SK-N-SH (cell line): ENCODE measurements around the gene AUH. TPM values are rescaled to one million over a fixed set of nuclear protein-coding genes. Genes with fewer than 3 reads are reported as not detected.
"Not testable (repeated sequence)": the region's sequence is repeated elsewhere in the genome, so short reads cannot be mapped to it uniquely, and the experiment has no call there.

Source experiments
- CTCF ChIA-PET: fragments of 300-600, 350-600 bp; formaldehyde crosslinking; extraction: SDS; loops from one replicate; lab custom pipeline; 2021; lab: Yijun Ruan, JAX
- POLR2A ChIA-PET: fragments of 350-600 bp; sonication (Branson Sonifier 250); formaldehyde crosslinking; extraction: SDS; loops from one replicate; lab custom pipeline; 2020; ENCODE audit warnings: antibody characterized with exemption, inconsistent platforms; lab: Yijun Ruan, JAX
- DNase-seq: peaks from one replicate; pipeline ENCODE4 v3.0.0; 2012
- H2AFZ ChIP-seq: fragments of 200-600 bp; sonication (generic); 2 replicates; pipeline ENCODE4 v1.8.1; 2016; ENCODE audit warnings: antibody characterized with exemption, mild to moderate bottlenecking, low read depth
- H3F3A ChIP-seq: fragments of 200-600 bp; sonication (generic); replicated peaks from 2 replicates; pipeline ENCODE3; 2016; ENCODE audit warnings: antibody characterized with exemption, mild to moderate bottlenecking; ENCODE audit not compliant: insufficient read depth
- H3K27ac ChIP-seq, 2 experiments: fragments of 200-500 bp in 1 of 2; fragments of 200-600 bp in 1 of 2; sonication (Bioruptor generic) in 1 of 2; sonication (generic), shearing (Covaris generic) in 1 of 2; 2 replicates each; pipeline versions ENCODE4 v1.5.1 to v1.6.1; 2014 to 2016; ENCODE audit warnings: low read depth in 2 of 2, inconsistent platforms in 1 of 2, low read length in 1 of 2, mild to moderate bottlenecking in 1 of 2, mixed read lengths in 1 of 2
- H3K27me3 ChIP-seq: fragments of 200-600 bp; sonication (generic), shearing (Covaris generic); 2 replicates; pipeline ENCODE4 v1.6.1; 2016; ENCODE audit warnings: mixed run types; ENCODE audit not compliant: insufficient read depth
- H3K36me3 ChIP-seq, 2 experiments: fragments of 200-500 bp in 1 of 2; fragments of 200-600 bp in 1 of 2; sonication (Bioruptor generic) in 1 of 2; sonication (generic) in 1 of 2; replicated peaks in 1 of 2; 2 replicates each; pipeline versions ENCODE3 to v1.5.1; 2014 to 2016; ENCODE audit warnings: low read length in 1 of 2, mild to moderate bottlenecking in 1 of 2; ENCODE audit not compliant: insufficient read depth in 2 of 2, control insufficient read depth in 1 of 2
- H3K4me1 ChIP-seq, 2 experiments: fragments of 200-500 bp in 1 of 2; fragments of 200-600 bp in 1 of 2; sonication (Bioruptor generic) in 1 of 2; sonication (generic), shearing (Covaris generic) in 1 of 2; 2 replicates each; pipeline versions ENCODE4 v1.5.1 to v1.6.1; 2014 to 2016; ENCODE audit warnings: low read depth in 1 of 2, low read length in 1 of 2, mixed run types in 1 of 2; ENCODE audit not compliant: insufficient read depth in 2 of 2, control insufficient read depth in 1 of 2
- H3K4me2 ChIP-seq: fragments of 200-600 bp; sonication (generic), shearing (Covaris generic); 2 replicates; pipeline ENCODE4 v1.6.1; 2017; ENCODE audit warnings: mixed run types
- H3K4me3 ChIP-seq, 2 experiments: fragments of 200-500 bp in 1 of 2; fragments of 200-600 bp in 1 of 2; sonication (Bioruptor generic) in 1 of 2; sonication (generic), shearing (Covaris generic) in 1 of 2; 2 replicates each; pipeline versions ENCODE4 v1.5.1 to v1.8.1; 2014 to 2016; ENCODE audit warnings: low read depth in 2 of 2, inconsistent platforms in 1 of 2, low read length in 1 of 2, mild to moderate bottlenecking in 1 of 2, mixed read lengths in 1 of 2, moderate library complexity in 1 of 2
- H3K79me2 ChIP-seq: fragments of 200-600 bp; sonication (generic); 2 replicates; pipeline ENCODE4 v1.8.1; 2017; ENCODE audit warnings: mild to moderate bottlenecking; ENCODE audit not compliant: insufficient read depth
- H3K9ac ChIP-seq: fragments of 200-600 bp; sonication (generic); 2 replicates; pipeline ENCODE4 v1.6.1; 2017; ENCODE audit warnings: mixed run types
- H3K9me2 ChIP-seq: fragments of 200-600 bp; sonication (generic); 2 replicates; pipeline ENCODE4 v1.6.1; 2017; ENCODE audit warnings: mixed run types
- H3K9me3 ChIP-seq: fragments of 200-600 bp; sonication (generic); 2 replicates; pipeline ENCODE4 v1.6.1; 2017; ENCODE audit warnings: mixed run types, mild to moderate bottlenecking, moderate library complexity
- H4K20me1 ChIP-seq: fragments of 200-600 bp; sonication (generic); 2 replicates; pipeline ENCODE4 v1.6.1; 2017; ENCODE audit warnings: mild to moderate bottlenecking, mixed run types; ENCODE audit not compliant: insufficient read depth
- CHD2 ChIP-seq: fragments of 150-350 bp; IDR thresholded peaks from 2 replicates; pipeline ENCODE4 v1.6.1; 2018; ENCODE audit warnings: low read length; ENCODE audit not compliant: partially characterized antibody
- EP300 ChIP-seq, 2 experiments: IDR thresholded peaks; 2 replicates each; pipeline versions ENCODE4 v1.4.0 to v1.6.1; 2012; ENCODE audit warnings: borderline replicate concordance in 1 of 2, low read depth in 1 of 2, low read length in 1 of 2
- FOSL2 ChIP-seq: IDR thresholded peaks from 2 replicates; pipeline ENCODE4 v1.4.0; 2012; ENCODE audit warnings: low read depth, mild to moderate bottlenecking, moderate library complexity, borderline replicate concordance
- FOXJ3 ChIP-seq: sonication (generic); formaldehyde crosslinking; IDR thresholded peaks from 2 replicates; pipeline ENCODE4 v1.5.1; 2020; ENCODE audit warnings: mild to moderate bottlenecking, missing genetic modification reagents
- NFIC ChIP-seq: IDR thresholded peaks from 2 replicates; pipeline ENCODE4 v1.4.0; 2012; ENCODE audit warnings: borderline replicate concordance
- POLR2AphosphoS5 ChIP-seq: IDR thresholded peaks from 2 replicates; pipeline ENCODE4 v1.6.1; 2012; ENCODE audit warnings: low read depth, low read length
- RCOR1 ChIP-seq: fragments of 150-350 bp; IDR thresholded peaks from 2 replicates; pipeline ENCODE4 v1.6.1; 2017; ENCODE audit warnings: antibody characterized with exemption, low read length
- SMC3 ChIP-seq: IDR thresholded peaks from 2 replicates; pipeline ENCODE4 v1.6.1; 2012; ENCODE audit warnings: low read depth, low read length, improper control_type of control experiment
- TCF12 ChIP-seq: IDR thresholded peaks from 2 replicates; pipeline ENCODE4 v1.4.0; 2012
- WGBS: methylation state at CpG from one replicate; pipeline ENCODE4 v1.1.6; 2017; ENCODE audit warnings: low lambda C conversion rate; 5-methylcytosine and 5-hydroxymethylcytosine counted together
- polyA plus RNA-seq, 3 experiments: library from polyadenylated mRNA; depleted of rRNA; stranded (reverse); fragments of >200 nt; gene quantifications; 2 replicates each; pipeline ENCODE4 v1.2.3, GENCODE V29; 2012
- TF ChIP-seq, protein P1 (sequence below): fragments of 150-350 bp; IDR thresholded peaks from 2 replicates; pipeline ENCODE4 v1.6.1; 2016; ENCODE audit warnings: mild to moderate bottlenecking, low read depth, low read length
- TF ChIP-seq, protein P2 (sequence below): IDR thresholded peaks from 2 replicates; pipeline ENCODE4; 2012

Gene AUH
- polyA plus RNA-seq, 1 of the 3 experiments (the other 2 are of a cell fraction): 7.6 TPM

DNA sequence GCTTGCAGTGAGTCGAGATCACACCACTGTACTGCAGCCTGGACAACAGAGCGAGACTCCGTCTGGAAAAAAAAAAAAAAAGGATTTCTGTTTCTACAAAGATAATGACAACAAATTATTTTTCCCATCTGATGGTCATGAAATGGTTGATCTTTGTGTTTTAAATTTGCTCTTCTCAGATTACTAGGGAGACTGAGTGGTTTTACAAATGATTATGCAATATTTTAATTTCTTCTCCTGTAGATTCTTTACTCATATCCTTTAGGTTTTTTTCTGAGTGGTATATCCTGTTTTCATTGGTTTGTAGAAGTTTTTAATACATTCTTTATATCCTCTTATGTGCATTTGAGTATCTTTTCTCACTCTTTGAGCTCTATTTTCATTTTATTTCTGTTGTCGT is 20.6 kb upstream of the AUH start:
- H3K9ac ChIP-seq: no peak overlapping the region
- ChIA-PET POLR2A (no interaction called here), CTCF (no interaction called here)
- H3K4me2 ChIP-seq: no peak overlapping the region
- H3K79me2 ChIP-seq: no peaks in the 10 kb centered on the region
- no peaks in the 10 kb centered on the region for H3K9me3 ChIP-seq
- no peak for TF ChIP-seq FOSL2
- no peak overlapping the region for H3K27ac ChIP-seq
- no peak overlapping the region for H2AFZ ChIP-seq
- no peaks in the 10 kb centered on the region for H3K27me3 ChIP-seq
- H3K4me3 ChIP-seq: no peak overlapping the region
- H3F3A ChIP-seq: peaks cover 12% of the 10 kb centered on the region
- no peaks in the 10 kb centered on the region; the same call in 1 of the 2 replicates for H3K9me2 ChIP-seq
- no peaks in the 10 kb centered on the region for H4K20me1 ChIP-seq
- H3K36me3 ChIP-seq: no peaks in the 10 kb centered on the region
- H3K4me1 ChIP-seq: 0 out of 4 replicates have a peak, but pooled peaks cover 0 to 4% of the 10 kb centered on the region in 2 experiments
- WGBS: 91% methylated on average over 4 of the region's 4 CpGs
- no peak for DNase-seq

DNA sequence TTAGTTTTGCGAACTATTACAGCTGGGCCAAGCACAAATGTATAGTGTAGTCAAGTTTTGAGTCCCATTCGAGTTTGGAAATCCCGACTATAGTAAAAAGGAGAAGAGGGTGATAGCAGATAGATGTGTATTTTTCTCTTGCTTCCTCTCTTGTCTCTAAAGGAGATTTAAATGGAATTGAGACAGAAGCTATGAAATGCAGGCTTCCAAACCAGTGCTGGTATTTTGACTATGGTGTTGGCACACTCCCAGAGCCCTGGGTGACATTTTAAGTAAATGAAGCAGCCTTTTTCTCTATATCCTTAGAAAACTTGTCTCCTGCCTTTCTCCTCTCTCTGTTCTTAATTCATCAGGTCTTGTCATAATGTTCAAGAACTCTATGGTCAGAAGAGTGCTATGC is 17.7 kb upstream of the AUH start:
- 57% methylated on average over 3 of the region's 3 CpGs for WGBS
- TF ChIP-seq, protein P1, sequence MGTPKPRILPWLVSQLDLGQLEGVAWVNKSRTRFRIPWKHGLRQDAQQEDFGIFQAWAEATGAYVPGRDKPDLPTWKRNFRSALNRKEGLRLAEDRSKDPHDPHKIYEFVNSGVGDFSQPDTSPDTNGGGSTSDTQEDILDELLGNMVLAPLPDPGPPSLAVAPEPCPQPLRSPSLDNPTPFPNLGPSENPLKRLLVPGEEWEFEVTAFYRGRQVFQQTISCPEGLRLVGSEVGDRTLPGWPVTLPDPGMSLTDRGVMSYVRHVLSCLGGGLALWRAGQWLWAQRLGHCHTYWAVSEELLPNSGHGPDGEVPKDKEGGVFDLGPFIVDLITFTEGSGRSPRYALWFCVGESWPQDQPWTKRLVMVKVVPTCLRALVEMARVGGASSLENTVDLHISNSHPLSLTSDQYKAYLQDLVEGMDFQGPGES: no peak
- Histone ChIP-seq H3K4me2 (no peak overlapping the region), H3F3A (peaks cover 28% of the 10 kb centered on the region), H3K36me3 (no peaks in the 10 kb centered on the region), H3K4me1 (peaks cover 3 to 4% of the 10 kb centered on the region in 2 experiments; a peak in 1 of 4 replicates), H3K9me3 (no peaks in the 10 kb centered on the region), H3K4me3 (no peak overlapping the region), H4K20me1 (no peaks in the 10 kb centered on the region), H3K79me2 (no peaks in the 10 kb centered on the region), H3K9me2 (no peaks in the 10 kb centered on the region; the same call in 1 of the 2 replicates), H3K9ac (no peak overlapping the region), H2AFZ (no peak overlapping the region), H3K27ac (no peak overlapping the region; a peak in 1 of 4 replicates), H3K27me3 (no peaks in the 10 kb centered on the region)
- POLR2A ChIA-PET: no interaction called here
- CTCF ChIA-PET: no interaction called here
- DNase-seq: no peak

DNA sequence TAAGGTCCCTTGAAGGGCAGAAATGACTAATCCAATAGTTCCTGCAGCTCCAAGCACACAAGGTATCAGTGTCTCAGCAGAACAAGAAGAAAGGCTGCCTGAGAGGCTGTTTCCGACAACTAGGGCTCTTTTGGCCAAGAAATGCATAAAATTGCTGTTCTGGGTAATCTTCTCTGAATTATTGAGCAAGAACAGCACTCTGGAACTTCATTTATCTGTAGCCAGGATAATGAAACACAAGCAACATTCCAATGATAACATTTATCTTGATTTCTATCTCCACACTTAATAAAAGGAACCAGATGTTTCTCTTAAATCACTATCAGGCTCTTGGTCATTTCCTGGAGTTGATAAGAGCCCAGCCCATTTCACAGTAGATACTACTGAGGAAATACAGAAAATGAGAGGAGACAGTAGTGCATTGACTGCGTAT is 17.0 kb upstream of the AUH start:
- no peak for DNase-seq
- Histone ChIP-seq H3F3A (peaks cover 28% of the 10 kb centered on the region), H3K4me1 (peaks cover 3 to 4% of the 10 kb centered on the region in 2 experiments; a peak in 1 of 4 replicates), H3K4me2 (no peak overlapping the region), H3K27me3 (no peaks in the 10 kb centered on the region), H3K36me3 (no peaks in the 10 kb centered on the region), H3K9me2 (no peaks in the 10 kb centered on the region; the same call in 1 of the 2 replicates), H3K79me2 (no peaks in the 10 kb centered on the region), H2AFZ (no peak overlapping the region), H3K4me3 (no peak overlapping the region), H3K9me3 (no peaks in the 10 kb centered on the region), H3K27ac (peak overlapping the region; percentile 24 to 45; a peak in 2 of 4 replicates), H3K9ac (no peak overlapping the region), H4K20me1 (no peaks in the 10 kb centered on the region)
- ChIA-PET POLR2A (no interaction called here), CTCF (no interaction called here)
- TF ChIP-seq, protein P2, sequence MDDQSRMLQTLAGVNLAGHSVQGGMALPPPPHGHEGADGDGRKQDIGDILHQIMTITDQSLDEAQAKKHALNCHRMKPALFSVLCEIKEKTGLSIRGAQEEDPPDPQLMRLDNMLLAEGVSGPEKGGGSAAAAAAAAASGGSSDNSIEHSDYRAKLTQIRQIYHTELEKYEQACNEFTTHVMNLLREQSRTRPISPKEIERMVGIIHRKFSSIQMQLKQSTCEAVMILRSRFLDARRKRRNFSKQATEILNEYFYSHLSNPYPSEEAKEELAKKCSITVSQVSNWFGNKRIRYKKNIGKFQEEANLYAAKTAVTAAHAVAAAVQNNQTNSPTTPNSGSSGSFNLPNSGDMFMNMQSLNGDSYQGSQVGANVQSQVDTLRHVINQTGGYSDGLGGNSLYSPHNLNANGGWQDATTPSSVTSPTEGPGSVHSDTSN: peak; percentile 46
- TF ChIP-seq FOXJ3 (CRISPR knock-in tag): no peak
- no peak for TF ChIP-seq CHD2
- TF ChIP-seq EP300 (IDR thresholded peaks at IDR 0.05; ENCODE audit: borderline replicate concordance in 1 of 2, low read depth in 1 of 2, low read length in 1 of 2): peak; percentile 38; a peak in 1 of 4 replicates
- TF ChIP-seq POLR2AphosphoS5: peak; percentile 62; the same call in 1 of the 2 replicates
- 0 out of 2 replicates have a peak, but pooled peaks have one; percentile 43 for TF ChIP-seq NFIC
- peak; percentile 36; the same call in 1 of the 2 replicates for TF ChIP-seq RCOR1
- peak; percentile 87 for TF ChIP-seq TCF12
- TF ChIP-seq SMC3: no peak
- WGBS: 44% methylated on average over 2 of the region's 2 CpGs

DNA sequence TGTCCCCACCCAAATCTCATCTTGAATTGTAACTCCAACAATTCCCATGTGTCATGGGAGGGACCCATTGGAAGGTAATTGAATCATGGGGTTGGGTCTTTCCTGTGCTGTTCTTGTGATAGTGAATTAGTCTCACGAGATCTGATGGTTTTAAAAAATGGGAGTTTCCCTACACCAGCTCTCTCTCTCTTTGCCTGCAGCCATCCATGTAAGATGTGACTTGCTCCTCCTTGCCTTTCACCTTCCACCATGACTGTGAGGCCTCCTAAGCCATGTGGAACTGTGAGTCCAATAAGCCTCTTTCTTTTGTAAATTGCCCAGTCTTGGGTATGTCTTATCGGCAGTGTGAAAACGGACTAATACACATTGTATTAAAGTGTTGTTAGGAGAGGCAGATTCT is 16.3 kb upstream of the AUH start:
- CTCF ChIA-PET, DNase-seq: not testable (repeated sequence)
- H3K27ac ChIP-seq: peak overlapping the region; percentile 24 to 45; a peak in 2 of 4 replicates

More for the DNA sequence above, 16.3 kb upstream of the AUH start:
- H3K9ac ChIP-seq, H3K27me3 ChIP-seq, H3K36me3 ChIP-seq, POLR2A ChIA-PET, H2AFZ ChIP-seq, H4K20me1 ChIP-seq, H3K4me1 ChIP-seq, H3K9me3 ChIP-seq, H3K9me2 ChIP-seq, H3K4me3 ChIP-seq, H3K4me2 ChIP-seq, H3K79me2 ChIP-seq: not testable (repeated sequence)
- peaks cover 28% of the 10 kb centered on the region for H3F3A ChIP-seq
- WGBS: 98% methylated on average over 3 of the region's 3 CpGs
